Parathyroid adenoma (tissue), 2 donors: ENCODE results near the gene ARHGAP22.
"Not testable (repeated sequence)": the region's sequence is repeated elsewhere in the genome, so short reads cannot be mapped to it uniquely, and the experiment has no call there.

Source experiments
- H2AFZ ChIP-seq: fragments of 300-600 bp; sonication (generic); one replicate; pipeline ENCODE4 v1.7.0; 2017; ENCODE audit warnings: antibody characterized with exemption, mild to moderate bottlenecking
- H3K27ac ChIP-seq: fragments of 300-600 bp; sonication (generic); one replicate; pipeline ENCODE4 v1.7.0; 2017
- H3K27me3 ChIP-seq: fragments of 300-600 bp; sonication (generic); one replicate; pipeline ENCODE4 v1.7.0; 2017; ENCODE audit warnings: low read length; ENCODE audit not compliant: control insufficient read depth, insufficient read depth
- H3K36me3 ChIP-seq: fragments of 300-600 bp; sonication (generic); one replicate; pipeline ENCODE4 v1.7.0; 2017; ENCODE audit warnings: low read length; ENCODE audit not compliant: control insufficient read depth, insufficient read depth
- H3K4me1 ChIP-seq: fragments of 300-600 bp; sonication (generic); one replicate; pipeline ENCODE4 v1.7.0; 2017; ENCODE audit warnings: control low read depth
- H3K4me2 ChIP-seq: fragments of 300-600 bp; sonication (generic); one replicate; pipeline ENCODE4 v1.7.0; 2017; ENCODE audit warnings: low read length
- H3K4me3 ChIP-seq: fragments of 300-600 bp; sonication (generic); one replicate; pipeline ENCODE4 v1.7.0; 2017; ENCODE audit warnings: low read depth, low read length
- H3K79me2 ChIP-seq: fragments of 300-600 bp; sonication (generic); one replicate; pipeline ENCODE4 v1.7.0; 2017; ENCODE audit warnings: control low read depth
- H3K9ac ChIP-seq: fragments of 300-600 bp; sonication (generic); one replicate; pipeline ENCODE4 v1.7.0; 2017; ENCODE audit warnings: mild to moderate bottlenecking
- H3K9me3 ChIP-seq: fragments of 300-600 bp; sonication (generic); one replicate; pipeline ENCODE4 v1.7.0; 2017; ENCODE audit warnings: low read length; ENCODE audit not compliant: control insufficient read depth
- CTCF ChIP-seq: fragments of 300-600 bp; sonication (generic); IDR thresholded peaks from one replicate; pipeline ENCODE4 v1.7.0; 2017; ENCODE audit warnings: antibody characterized with exemption, mild to moderate bottlenecking
- donor health status: primary hyperparathyroidism.

ARHGAP22 gene

GRCh38 chr10:48431871-48432270 lies 173.0 kb downstream of the ARHGAP22 start:
- TF ChIP-seq CTCF, result no peak
- Histone ChIP-seq H3K4me3 (no peak overlapping the region), H2AFZ (no peak overlapping the region), H3K27ac (no peak overlapping the region), H3K79me2 (no peaks in the 10 kb centered on the region), H3K4me2 (no peak overlapping the region), H3K36me3 (no peaks in the 10 kb centered on the region), H3K9ac (no peak overlapping the region), H3K9me3 (no peaks in the 10 kb centered on the region), H3K27me3 (no peaks in the 10 kb centered on the region), H3K4me1 (peaks cover 3% of the 10 kb centered on the region)

DNA sequence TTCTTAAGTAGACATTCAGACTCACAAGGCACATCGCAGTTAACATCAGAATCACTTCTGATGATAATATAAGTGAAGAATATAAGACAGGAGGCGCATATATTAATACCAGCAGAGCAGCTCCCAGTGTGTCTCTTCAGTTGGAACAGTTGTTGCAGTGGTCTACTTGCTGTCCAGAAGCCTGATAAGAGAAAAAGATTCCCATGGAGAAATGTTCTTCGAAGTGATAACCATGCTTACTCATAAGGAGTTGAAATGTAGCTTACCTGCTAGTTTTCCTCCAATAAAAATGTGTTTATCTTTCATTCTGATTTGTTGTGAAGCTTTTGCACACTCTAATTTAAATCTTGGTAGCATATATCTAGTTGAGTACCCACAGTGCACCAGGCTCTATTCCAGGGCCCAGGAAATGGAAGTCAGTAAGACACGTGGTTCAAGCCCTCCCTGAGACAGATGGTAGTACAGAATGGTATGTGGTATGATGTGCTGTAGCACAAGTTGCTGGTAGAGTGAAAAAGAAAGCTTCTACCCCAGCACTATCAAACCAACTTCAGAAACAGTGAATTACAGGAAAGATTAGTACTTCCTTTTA lies 174.4 kb downstream of the ARHGAP22 start:
- H3K4me1 ChIP-seq, result no peaks in the 10 kb centered on the region
- no peak for TF ChIP-seq CTCF
- H3K9ac ChIP-seq, result no peak overlapping the region
- H3K4me3 ChIP-seq, result no peak overlapping the region
- no peaks in the 10 kb centered on the region for H3K27me3 ChIP-seq
- no peak overlapping the region for H3K27ac ChIP-seq
- no peaks in the 10 kb centered on the region for H3K79me2 ChIP-seq
- H3K4me2 ChIP-seq, result no peak overlapping the region
- H3K36me3 ChIP-seq, result no peaks in the 10 kb centered on the region
- no peaks in the 10 kb centered on the region for H3K9me3 ChIP-seq
- no peak overlapping the region for H2AFZ ChIP-seq

GRCh38 chr10:48429309-48429708 lies 175.6 kb downstream of the ARHGAP22 start:
- Histone ChIP-seq H2AFZ (no peak overlapping the region), H3K4me2 (no peak overlapping the region), H3K4me3 (no peak overlapping the region), H3K4me1 (no peaks in the 10 kb centered on the region), H3K9ac (no peak overlapping the region), H3K36me3 (no peaks in the 10 kb centered on the region), H3K27me3 (no peaks in the 10 kb centered on the region), H3K27ac (no peak overlapping the region), H3K9me3 (no peaks in the 10 kb centered on the region), H3K79me2 (no peaks in the 10 kb centered on the region)
- no peak for TF ChIP-seq CTCF

- Histone ChIP-seq H3K9ac (no peak overlapping the region), H3K27ac (no peak overlapping the region), H3K36me3 (no peaks in the 10 kb centered on the region), H3K9me3 (no peaks in the 10 kb centered on the region), H3K79me2 (no peaks in the 10 kb centered on the region), H3K4me2 (no peak overlapping the region), H3K27me3 (no peaks in the 10 kb centered on the region), H2AFZ (no peak overlapping the region), H3K4me1 (no peaks in the 10 kb centered on the region), H3K4me3 (no peak overlapping the region)
- no peak for TF ChIP-seq CTCF
These were observed 176.0 kb downstream of the ARHGAP22 start for GRCh38 chr10:48428896-48429295.

- Histone ChIP-seq H3K27me3 (no peaks in the 10 kb centered on the region), H3K36me3 (no peaks in the 10 kb centered on the region), H3K9me3 (no peaks in the 10 kb centered on the region), H3K79me2 (no peaks in the 10 kb centered on the region), H3K4me2 (no peak overlapping the region), H3K9ac (no peak overlapping the region), H3K4me3 (no peak overlapping the region), H3K27ac (no peak overlapping the region), H2AFZ (no peak overlapping the region), H3K4me1 (peaks cover 3% of the 10 kb centered on the region)
- no peak for TF ChIP-seq CTCF
These were observed 181.0 kb downstream of the ARHGAP22 start for GRCh38 chr10:48423884-48424283.

DNA sequence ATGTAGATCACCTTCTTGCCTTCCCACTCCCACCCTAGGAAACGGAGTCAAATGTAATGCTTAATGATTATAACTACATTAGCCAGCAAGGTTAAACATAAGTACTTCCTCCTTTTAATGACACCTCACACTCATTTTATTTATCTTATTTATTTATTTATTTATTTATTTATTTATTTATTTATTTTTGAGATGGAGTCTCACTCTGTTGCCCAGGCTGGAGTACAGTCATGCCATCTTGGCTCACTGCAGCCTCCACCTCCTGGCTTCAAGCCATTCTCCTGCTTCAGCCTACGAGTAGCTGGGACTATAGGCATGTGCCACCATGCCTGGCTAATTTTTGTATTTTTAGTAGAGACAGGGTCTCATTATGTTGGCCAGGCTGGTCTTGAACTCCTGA lies 183.0 kb downstream of the ARHGAP22 start:
- H3K4me1 ChIP-seq, result peaks cover 13% of the 10 kb centered on the region
- H3K4me2 ChIP-seq, H3K27me3 ChIP-seq, H3K27ac ChIP-seq, H2AFZ ChIP-seq, H3K4me3 ChIP-seq, H3K9ac ChIP-seq, H3K79me2 ChIP-seq, H3K36me3 ChIP-seq, H3K9me3 ChIP-seq: not testable (repeated sequence)
